Trophoblast cell (in vitro differentiated cells and primary cell): ENCODE data around the gene NOL3.

Source experiments
- DNase-seq, 2 donors: peaks; one replicate each; pipeline ENCODE4 v3.0.0-alpha.2; 2016
- H2AFZ ChIP-seq: 2 replicates; pipeline ENCODE4 v1.6.1; 2013; ENCODE audit warnings: low read length, moderate library complexity, mild to moderate bottlenecking; ENCODE audit not compliant: insufficient read depth, poor library complexity
- H2AK5ac ChIP-seq: 2 replicates; pipeline ENCODE4 v1.6.1; 2013; ENCODE audit warnings: mild to moderate bottlenecking, low read length
- H2BK120ac ChIP-seq: 2 replicates; pipeline ENCODE4 v1.6.1; 2013; ENCODE audit warnings: low read length, mild to moderate bottlenecking, moderate library complexity; ENCODE audit not compliant: insufficient read depth, poor library complexity
- H2BK12ac ChIP-seq: 2 replicates; pipeline ENCODE4 v1.6.1; 2013; ENCODE audit warnings: mild to moderate bottlenecking, low read length, moderate library complexity
- H2BK5ac ChIP-seq: 2 replicates; pipeline ENCODE4 v1.6.1; 2013; ENCODE audit warnings: low read length, low read depth, moderate library complexity, mild to moderate bottlenecking; ENCODE audit not compliant: poor library complexity
- H3K14ac ChIP-seq: 2 replicates; pipeline ENCODE4 v1.6.1; 2013; ENCODE audit warnings: mild to moderate bottlenecking, low read length
- H3K18ac ChIP-seq: 2 replicates; pipeline ENCODE4 v1.6.1; 2013; ENCODE audit warnings: mild to moderate bottlenecking, low read length
- H3K23ac ChIP-seq: 2 replicates; pipeline ENCODE4 v1.6.1; 2013; ENCODE audit warnings: low read length
- H3K27ac ChIP-seq: 2 replicates; pipeline ENCODE4 v1.5.1; 2013; ENCODE audit warnings: low read depth, mild to moderate bottlenecking, inconsistent platforms, low read length, moderate library complexity
- H3K27me3 ChIP-seq: 2 replicates; pipeline ENCODE4 v1.6.1; 2013; ENCODE audit warnings: inconsistent platforms, mild to moderate bottlenecking, low read length, moderate library complexity; ENCODE audit not compliant: insufficient read depth
- H3K36me3 ChIP-seq, 2 experiments: 1 replicate in 1 of 2; 2 replicates in 1 of 2; pipeline ENCODE4 v1.6.1; 2013; ENCODE audit warnings: low read length in 2 of 2, mild to moderate bottlenecking in 2 of 2, moderate library complexity in 1 of 2; ENCODE audit not compliant: insufficient read depth in 2 of 2, control insufficient read depth in 1 of 2
- H3K4ac ChIP-seq: 2 replicates; pipeline ENCODE4 v1.6.1; 2013; ENCODE audit warnings: low read depth, mild to moderate bottlenecking, low read length, moderate library complexity
- H3K4me1 ChIP-seq, 2 experiments: 1 replicate in 1 of 2; 2 replicates in 1 of 2; pipeline ENCODE4 v1.6.1; 2013; ENCODE audit warnings: low read length in 2 of 2, mild to moderate bottlenecking in 2 of 2, moderate library complexity in 1 of 2; ENCODE audit not compliant: insufficient read depth in 2 of 2, control insufficient read depth in 1 of 2
- H3K4me2 ChIP-seq: 2 replicates; pipeline ENCODE4 v1.6.1; 2013; ENCODE audit warnings: inconsistent platforms, mild to moderate bottlenecking, low read length, moderate library complexity
- H3K4me3 ChIP-seq: 2 replicates; pipeline ENCODE4 v1.5.1; 2013; ENCODE audit warnings: mild to moderate bottlenecking, low read depth, low read length, inconsistent platforms
- H3K79me1 ChIP-seq: one replicate; pipeline ENCODE4 v1.6.1; 2013; ENCODE audit warnings: low read length
- H3K79me2 ChIP-seq: 2 replicates; pipeline ENCODE4 v1.6.1; 2013; ENCODE audit warnings: low read length, mild to moderate bottlenecking; ENCODE audit not compliant: control insufficient read depth, insufficient read depth, poor library complexity
- H3K9ac ChIP-seq: 2 replicates; pipeline ENCODE4 v1.6.1; 2013; ENCODE audit warnings: mild to moderate bottlenecking, low read length
- H3K9me3 ChIP-seq: 2 replicates; pipeline ENCODE4 v1.6.1; 2013; ENCODE audit warnings: low read depth, mild to moderate bottlenecking, control low read depth, inconsistent platforms, low read length; ENCODE audit not compliant: insufficient read depth
- H4K12ac ChIP-seq: 2 replicates; pipeline ENCODE4 v1.6.1; 2013; ENCODE audit warnings: low read depth, mild to moderate bottlenecking, low read length, moderate library complexity
- H4K8ac ChIP-seq: 2 replicates; pipeline ENCODE4 v1.6.1; 2013; ENCODE audit warnings: low read depth, mild to moderate bottlenecking, low read length, moderate library complexity
- H4K91ac ChIP-seq: one replicate; pipeline ENCODE4 v1.6.1; 2013; ENCODE audit warnings: low read depth, mild to moderate bottlenecking, low read length, moderate library complexity
- WGBS: extraction: QIAGEN DNeasy Blood & Tissue Kit; methylation state at CpG from one replicate; pipeline ENCODE4 v1.1.7; 2013; ENCODE audit warnings: missing lambda C conversion rate; ENCODE audit not compliant: insufficient read length, insufficient coverage; ENCODE audit errors: extremely low coverage; 5-methylcytosine and 5-hydroxymethylcytosine counted together

NOL3 gene

GRCh38 chr16:67177743-67178699 is 7.7 kb downstream of the NOL3 start:
- no CpG with 5 or more reads among the region's 73 CpGs for WGBS
- H3K27ac ChIP-seq, result no peak overlapping the region
- no peak overlapping the region for H2BK12ac ChIP-seq
- no peak overlapping the region for H2BK5ac ChIP-seq
- H3K23ac ChIP-seq, result no peak overlapping the region
- H3K36me3 ChIP-seq, result peaks cover 2 to 8% of the 10 kb centered on the region in 2 experiments
- H2AK5ac ChIP-seq, result no peak overlapping the region
- peak overlapping the region; percentile 69 for H3K4me2 ChIP-seq
- peak overlapping the region; percentile 25 for H4K8ac ChIP-seq
- no peak overlapping the region for H3K4ac ChIP-seq
- H2AFZ ChIP-seq, result no peak overlapping the region
- no peak overlapping the region for H2BK120ac ChIP-seq
- no peak overlapping the region for H3K9ac ChIP-seq
- H4K91ac ChIP-seq, result no peak overlapping the region
- DNase-seq, result peak; percentile 95 to 96
- no peaks in the 10 kb centered on the region for H3K79me1 ChIP-seq
- no peak overlapping the region for H3K14ac ChIP-seq
- peaks cover 20% of the 10 kb centered on the region for H3K27me3 ChIP-seq
- no peaks in the 10 kb centered on the region for H3K79me2 ChIP-seq
- peaks cover 13 to 21% of the 10 kb centered on the region in 2 experiments for H3K4me1 ChIP-seq
- H3K4me3 ChIP-seq, result peak overlapping the region; percentile 61
- no peak overlapping the region for H3K18ac ChIP-seq
- peaks cover 5% of the 10 kb centered on the region for H3K9me3 ChIP-seq
- no peak overlapping the region for H4K12ac ChIP-seq

- Histone ChIP-seq H3K9me3 (peaks cover 5% of the 10 kb centered on the region), H4K91ac (no peak overlapping the region), H2BK120ac (no peak overlapping the region), H3K18ac (no peak overlapping the region), H4K12ac (no peak overlapping the region), H3K4me3 (no peak overlapping the region), H3K36me3 (peaks cover 2 to 8% of the 10 kb centered on the region in 2 experiments), H2AK5ac (no peak overlapping the region), H3K79me1 (peaks cover 6% of the 10 kb centered on the region), H3K79me2 (peaks cover 2% of the 10 kb centered on the region), H3K27ac (no peak overlapping the region), H3K27me3 (peaks cover 5% of the 10 kb centered on the region), H2AFZ (no peak overlapping the region), H3K23ac (no peak overlapping the region), H3K9ac (no peak overlapping the region), H3K4me1 (peaks cover 9 to 21% of the 10 kb centered on the region in 2 experiments), H4K8ac (no peak overlapping the region), H2BK12ac (no peak overlapping the region), H3K4ac (no peak overlapping the region), H2BK5ac (no peak overlapping the region), H3K4me2 (no peak overlapping the region), H3K14ac (no peak overlapping the region)
- WGBS, result no CpG with 5 or more reads among the region's 13 CpGs
- DNase-seq, result no peak
Observed at GRCh38 chr16:67179421-67180080, 9.2 kb downstream of the NOL3 start.

- Histone ChIP-seq H3K4me1 (peaks cover 14 to 24% of the 10 kb centered on the region in 2 experiments), H3K79me1 (peaks cover 6% of the 10 kb centered on the region), H3K36me3 (peaks cover 2 to 8% of the 10 kb centered on the region in 2 experiments), H3K27me3 (peaks cover 3% of the 10 kb centered on the region), H3K79me2 (peaks cover 2% of the 10 kb centered on the region), H3K9me3 (peaks cover 11% of the 10 kb centered on the region), H3K27ac (no peak overlapping the region), H3K23ac (no peak overlapping the region), H3K4me2 (no peak overlapping the region), H3K14ac (no peak overlapping the region), H2AFZ (no peak overlapping the region), H3K4me3 (no peak overlapping the region), H4K91ac (no peak overlapping the region), H2BK120ac (no peak overlapping the region), H3K4ac (no peak overlapping the region), H2BK5ac (no peak overlapping the region), H2BK12ac (no peak overlapping the region), H4K8ac (no peak overlapping the region), H3K9ac (no peak overlapping the region), H4K12ac (no peak overlapping the region), H2AK5ac (no peak overlapping the region), H3K18ac (no peak overlapping the region)
- no peak for DNase-seq
- WGBS, result no CpG with 5 or more reads among the region's 16 CpGs
Observed at GRCh38 chr16:67180166-67180565, 9.8 kb downstream of the NOL3 start.

- H3K18ac ChIP-seq, result no peak overlapping the region
- H2AK5ac ChIP-seq, result no peak overlapping the region
- no peak overlapping the region for H2BK12ac ChIP-seq
- H4K8ac ChIP-seq, result no peak overlapping the region
- H2BK5ac ChIP-seq, result no peak overlapping the region
- H2AFZ ChIP-seq, result no peak overlapping the region
- peaks cover 9% of the 10 kb centered on the region for H3K9me3 ChIP-seq
- H4K12ac ChIP-seq, result no peak overlapping the region
- peaks cover 3% of the 10 kb centered on the region for H3K27me3 ChIP-seq
- H3K4me3 ChIP-seq, result no peak overlapping the region
- no peak overlapping the region for H3K9ac ChIP-seq
- peaks cover 2 to 4% of the 10 kb centered on the region in 2 experiments for H3K36me3 ChIP-seq
- H3K27ac ChIP-seq, result no peak overlapping the region
- H3K4me2 ChIP-seq, result no peak overlapping the region
- no peak overlapping the region for H3K23ac ChIP-seq
- peaks cover 18 to 32% of the 10 kb centered on the region in 2 experiments for H3K4me1 ChIP-seq
- no peak overlapping the region for H3K14ac ChIP-seq
- no peak for DNase-seq
- no peak overlapping the region for H2BK120ac ChIP-seq
- H3K79me2 ChIP-seq, result peaks cover 2% of the 10 kb centered on the region
- no peak overlapping the region for H3K4ac ChIP-seq
- H4K91ac ChIP-seq, result no peak overlapping the region
- H3K79me1 ChIP-seq, result peaks cover 6% of the 10 kb centered on the region
- no CpG with 5 or more reads among the region's 2 CpGs for WGBS
Observed at GRCh38 chr16:67181346-67181745, 11.0 kb downstream of the NOL3 start.
